HG02981 (cell line): Measurements from ENCODE around the gene TMEM43.
A peak's percentile ranks its signal among the peaks of the same experiment; 100 is the strongest.

Experiments
- ATAC-seq: cut with Tn5 transposase; IDR thresholded peaks from one replicate; pipeline ENCODE4 v1.9.1; 2021; ENCODE audit warnings: mild to moderate bottlenecking, moderate library complexity; ENCODE audit not compliant: unreplicated experiment

TMEM43 gene

GRCh38 chr3:14135581-14135980, 10.7 kb downstream of the TMEM43 start:
- no peak for ATAC-seq

GRCh38 chr3:14137004-14137403, 12.2 kb downstream of the TMEM43 start:
- no peak for ATAC-seq

GRCh38 chr3:14137445-14137844, 12.6 kb downstream of the TMEM43 start:
- no peak for ATAC-seq

- ATAC-seq = no peak
Measured at GRCh38 chr3:14138109-14138877, 13.4 kb downstream of the TMEM43 start.

- no peak for ATAC-seq
Measured at GRCh38 chr3:14138878-14139655, 14.2 kb downstream of the TMEM43 start.

- no peak for ATAC-seq
Measured at GRCh38 chr3:14139771-14140170, 14.9 kb downstream of the TMEM43 start.

- no peak for ATAC-seq
Measured at GRCh38 chr3:14140668-14141067, 15.8 kb downstream of the TMEM43 start.

- ATAC-seq = no peak
Measured at GRCh38 chr3:14141144-14141543, 16.3 kb downstream of the TMEM43 start.

- ATAC-seq = no peak
Measured at GRCh38 chr3:14141602-14142341, 16.9 kb downstream of the TMEM43 start.

- ATAC-seq = no peak
Measured at GRCh38 chr3:14142567-14143270, 17.9 kb downstream of the TMEM43 start.

GRCh38 chr3:14143271-14144225, 18.7 kb downstream of the TMEM43 start:
- no peak for ATAC-seq

GRCh38 chr3:14144423-14145075, 19.7 kb downstream of the TMEM43 start:
- ATAC-seq = peak; percentile 95

GRCh38 chr3:14145236-14145635, 20.4 kb downstream of the TMEM43 start:
- no peak for ATAC-seq

GRCh38 chr3:14145670-14146380, 21.0 kb downstream of the TMEM43 start:
- ATAC-seq = no peak

- ATAC-seq = no peak
Measured at GRCh38 chr3:14146381-14147065, 21.7 kb downstream of the TMEM43 start.

- ATAC-seq = no peak
Measured at GRCh38 chr3:14147066-14147435, 22.2 kb downstream of the TMEM43 start.

GRCh38 chr3:14147617-14148016, 22.8 kb downstream of the TMEM43 start:
- no peak for ATAC-seq
